Fibroblast of peridontal ligament (primary cell): ENCODE measurements around the gene KDM6A.
A peak's percentile ranks its signal among the peaks of the same experiment; 100 is the strongest.
"Not testable (repeated sequence)": the region's sequence is repeated elsewhere in the genome, so short reads cannot be mapped to it uniquely, and the experiment has no call there.

Source experiments
- DNase-seq: peaks from one replicate; pipeline ENCODE4 v3.0.0-alpha.2; 2010; ENCODE audit errors: extremely low read depth

Gene KDM6A

GRCh38 chrX:45007598-45007997, 134.6 kb downstream of the KDM6A start:
- no peak for DNase-seq

GRCh38 chrX:45009371-45010000, 136.5 kb downstream of the KDM6A start:
- peak; percentile 53 for DNase-seq

GRCh38 chrX:45011131-45011530, 138.1 kb downstream of the KDM6A start:
- peak; percentile 68 for DNase-seq

GRCh38 chrX:45011597-45011996, 138.6 kb downstream of the KDM6A start:
- no peak for DNase-seq

- no peak for DNase-seq
Observed at GRCh38 chrX:45017946-45018345, 145.0 kb downstream of the KDM6A start.

GRCh38 chrX:45022150-45022549, 149.2 kb downstream of the KDM6A start:
- DNase-seq, result no peak

- no peak for DNase-seq
Observed at GRCh38 chrX:45024501-45024900, 151.5 kb downstream of the KDM6A start.

- no peak for DNase-seq
Observed at GRCh38 chrX:45026036-45026435, 153.0 kb downstream of the KDM6A start.

GRCh38 chrX:45031830-45032378, 158.9 kb downstream of the KDM6A start:
- DNase-seq, result no peak

GRCh38 chrX:45035071-45035470, 162.1 kb downstream of the KDM6A start:
- no peak for DNase-seq

- no peak for DNase-seq
Observed at GRCh38 chrX:45036161-45036560, 163.2 kb downstream of the KDM6A start.

GRCh38 chrX:45040137-45040536, 167.1 kb downstream of the KDM6A start:
- not testable (repeated sequence) for DNase-seq

GRCh38 chrX:45046417-45046816, 173.4 kb downstream of the KDM6A start:
- no peak for DNase-seq

- no peak for DNase-seq
Observed at GRCh38 chrX:45050558-45050957, 177.6 kb downstream of the KDM6A start.

GRCh38 chrX:45056428-45057145, 183.6 kb downstream of the KDM6A start:
- peak; percentile 57 for DNase-seq

- not testable (repeated sequence) for DNase-seq
Observed at GRCh38 chrX:45059906-45060305, 186.9 kb downstream of the KDM6A start.

- no peak for DNase-seq
Observed at GRCh38 chrX:45063319-45064095, 190.5 kb downstream of the KDM6A start.

- DNase-seq, result no peak
Observed at GRCh38 chrX:45068569-45068968, 195.6 kb downstream of the KDM6A start.

GRCh38 chrX:45070116-45071007, 197.4 kb downstream of the KDM6A start:
- DNase-seq, result peak; percentile 71

- not testable (repeated sequence) for DNase-seq
Observed at GRCh38 chrX:45073011-45073410, 200.0 kb downstream of the KDM6A start.

GRCh38 chrX:45077748-45078424, 204.9 kb downstream of the KDM6A start:
- DNase-seq, result peak; percentile 27
